ENCODE measurements around the gene R3HDM4.
"Not testable (repeated sequence)": the region's sequence is repeated elsewhere in the genome, so short reads cannot be mapped to it uniquely, and the experiment has no call there.

Gene R3HDM4

DNA sequence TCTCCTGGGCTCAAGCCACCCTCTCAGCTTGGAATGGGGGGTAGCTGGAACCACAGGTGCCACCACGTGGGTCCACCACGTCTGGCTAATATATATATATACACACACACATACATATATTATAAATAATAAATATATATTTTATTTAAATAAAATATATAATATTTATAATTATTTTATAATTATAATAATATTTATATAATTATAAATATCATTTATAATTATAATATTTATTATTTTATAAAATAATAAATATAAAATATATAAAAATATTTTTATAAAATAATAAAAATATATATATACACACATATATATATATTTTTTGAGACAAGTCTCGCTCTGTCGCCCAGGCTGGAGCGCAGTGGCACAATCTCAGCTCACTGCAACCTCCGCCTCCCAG, 58.5 kb downstream of the R3HDM4 start:
- no peak for DNase-seq (ENCODE audit: low read depth)

DNA sequence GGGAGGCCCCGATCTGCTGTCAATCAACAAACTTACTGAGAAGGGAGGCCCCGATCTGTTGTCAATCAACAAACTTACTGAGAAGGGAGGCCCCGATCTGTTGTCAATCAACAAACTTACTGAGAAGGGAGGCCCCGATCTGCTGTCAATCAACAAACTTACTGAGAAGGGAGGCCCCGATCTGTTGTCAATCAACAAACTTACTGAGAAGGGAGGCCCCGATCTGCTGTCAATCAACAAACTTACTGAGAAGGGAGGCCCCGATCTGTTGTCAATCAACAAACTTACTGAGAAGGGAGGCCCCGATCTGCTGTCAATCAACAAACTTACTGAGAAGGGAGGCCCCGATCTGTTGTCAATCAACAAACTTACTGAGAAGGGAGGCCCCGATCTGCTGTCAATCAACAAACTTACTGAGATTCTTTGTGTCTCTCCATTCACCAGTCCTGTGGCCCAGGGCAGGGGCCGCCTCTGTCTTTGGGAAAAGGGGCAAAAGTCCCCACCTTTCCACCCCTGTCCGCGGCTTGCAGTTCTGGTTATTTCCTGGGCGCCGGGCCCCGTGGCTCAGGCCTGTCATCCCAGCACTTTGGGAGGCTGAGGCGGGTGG, 59.3 kb downstream of the R3HDM4 start:
- DNase-seq (ENCODE audit: low read depth), result not testable (repeated sequence)

DNA sequence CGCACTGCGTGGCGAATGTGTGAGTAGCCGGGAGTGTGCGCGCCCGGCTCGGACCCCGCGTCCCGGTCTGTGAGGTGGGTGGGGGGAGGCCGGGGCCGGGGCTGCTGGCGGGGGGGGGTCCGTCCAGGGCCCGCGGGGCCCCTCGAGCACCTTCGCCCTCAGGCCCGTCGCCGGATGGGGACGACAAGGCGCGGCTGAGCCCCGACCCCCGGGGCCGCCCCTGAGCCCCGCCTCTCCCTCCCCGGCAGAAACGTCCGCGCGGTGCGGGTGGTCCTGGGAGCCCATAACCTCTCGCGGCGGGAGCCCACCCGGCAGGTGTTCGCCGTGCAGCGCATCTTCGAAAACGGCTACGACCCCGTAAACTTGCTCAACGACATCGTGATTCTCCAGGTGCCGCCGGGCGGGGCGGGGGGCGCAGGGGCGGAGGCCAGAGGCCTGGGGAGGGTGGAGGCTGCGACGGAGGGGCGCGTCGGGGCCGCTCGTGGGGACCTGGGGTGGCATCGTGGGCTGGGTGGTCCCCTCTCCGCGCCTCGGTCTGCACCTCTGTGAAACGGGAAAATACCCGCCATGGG, 59.9 kb downstream of the R3HDM4 start:
- no peak for DNase-seq (ENCODE audit: low read depth)

DNA sequence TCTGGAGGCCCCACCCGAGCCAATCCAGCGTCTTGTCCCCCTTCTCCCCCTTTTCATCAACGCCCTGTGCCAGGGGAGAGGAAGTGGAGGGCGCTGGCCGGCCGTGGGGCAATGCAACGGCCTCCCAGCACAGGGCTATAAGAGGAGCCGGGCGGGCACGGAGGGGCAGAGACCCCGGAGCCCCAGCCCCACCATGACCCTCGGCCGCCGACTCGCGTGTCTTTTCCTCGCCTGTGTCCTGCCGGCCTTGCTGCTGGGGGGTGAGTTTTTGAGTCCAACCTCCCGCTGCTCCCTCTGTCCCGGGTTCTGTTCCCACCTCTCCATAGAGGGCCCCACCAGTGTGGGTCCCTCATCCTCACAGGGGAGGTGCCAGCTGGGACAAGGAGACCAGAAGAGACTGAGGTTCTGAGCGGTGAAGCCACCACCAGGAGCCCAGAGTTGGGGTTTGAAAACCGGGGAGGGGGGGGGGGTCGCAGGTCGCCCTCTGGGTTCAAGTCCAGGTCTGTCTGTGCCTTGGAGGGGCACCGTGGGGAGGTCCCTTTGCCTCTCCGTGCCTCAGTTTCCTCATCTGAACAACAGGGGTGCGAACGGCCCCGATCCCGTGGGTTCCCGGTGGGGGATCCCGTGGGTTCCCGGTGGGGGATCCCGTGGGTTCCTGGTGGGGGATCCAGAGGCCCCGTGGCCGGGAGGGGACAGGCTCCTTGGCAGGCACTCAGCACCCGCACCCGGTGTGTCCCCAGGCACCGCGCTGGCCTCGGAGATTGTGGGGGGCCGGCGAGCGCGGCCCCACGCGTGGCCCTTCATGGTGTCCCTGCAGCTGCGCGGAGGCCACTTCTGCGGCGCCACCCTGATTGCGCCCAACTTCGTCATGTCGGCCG, 60.6 kb downstream of the R3HDM4 start, which contains the start of gene ELANE:
Gene ELANE (plus strand): TSS at position 168 of the 878 bp plus-strand sequence. CDS start 26 bp downstream, at position 194.
- DNase-seq (ENCODE audit: low read depth), result no peak

DNA sequence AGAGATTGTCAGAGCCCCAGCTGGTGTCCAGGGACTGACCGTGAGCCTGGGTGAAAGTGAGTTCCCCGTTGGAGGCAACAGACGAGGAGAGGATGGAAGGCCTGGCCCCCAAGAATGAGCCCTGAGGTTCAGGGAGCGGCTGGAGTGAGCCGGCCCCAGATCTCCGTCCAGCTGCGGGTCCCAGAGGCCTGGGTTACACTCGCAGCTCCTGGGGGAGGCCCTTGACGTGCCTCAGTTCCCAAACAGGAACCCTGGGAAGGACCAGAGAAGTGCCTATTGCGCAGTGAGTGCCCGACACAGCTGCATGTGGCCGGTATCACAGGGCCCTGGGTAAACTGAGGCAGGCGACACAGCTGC, 62.1 kb downstream of the R3HDM4 start:
- DNase-seq (ENCODE audit: low read depth), result no peak

DNA sequence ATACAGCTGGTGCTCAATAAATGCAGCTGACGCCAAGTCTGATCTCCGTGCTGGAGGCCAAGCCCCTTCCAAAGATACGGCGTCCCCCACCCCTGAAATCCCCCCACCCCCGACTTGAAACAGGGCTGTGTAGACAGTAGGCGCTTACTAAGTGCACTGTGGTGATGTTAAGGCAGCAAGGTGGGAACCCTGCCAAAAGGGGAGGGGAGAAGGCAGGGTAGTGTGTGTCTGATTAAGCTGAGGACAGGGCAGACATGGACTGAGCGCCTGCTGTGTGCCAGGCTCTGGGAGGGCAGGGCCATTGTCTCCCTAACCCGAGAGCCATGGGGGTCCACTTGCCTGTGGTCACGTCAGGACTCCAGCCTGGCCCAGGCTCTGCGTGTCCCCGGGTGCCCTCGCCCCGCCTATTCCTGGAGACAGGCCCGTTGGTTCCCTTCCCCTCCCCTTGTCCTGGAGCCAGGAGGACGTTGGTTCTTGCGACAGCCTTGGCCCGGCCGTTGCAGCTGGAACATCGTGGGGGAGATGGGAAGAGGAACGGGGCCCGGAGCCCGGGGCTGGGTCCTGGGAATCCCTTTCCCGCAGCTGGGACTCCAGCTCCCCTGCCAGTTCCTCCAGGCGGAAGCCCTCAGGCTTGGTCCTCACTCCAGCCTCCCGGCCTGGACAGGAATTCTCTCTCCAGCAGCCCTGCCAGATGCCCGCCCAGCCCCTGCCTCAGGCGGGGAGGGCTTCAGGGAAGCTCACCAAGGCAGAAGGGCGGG, 62.6 kb downstream of the R3HDM4 start:
- no peak for DNase-seq (ENCODE audit: low read depth)

DNA sequence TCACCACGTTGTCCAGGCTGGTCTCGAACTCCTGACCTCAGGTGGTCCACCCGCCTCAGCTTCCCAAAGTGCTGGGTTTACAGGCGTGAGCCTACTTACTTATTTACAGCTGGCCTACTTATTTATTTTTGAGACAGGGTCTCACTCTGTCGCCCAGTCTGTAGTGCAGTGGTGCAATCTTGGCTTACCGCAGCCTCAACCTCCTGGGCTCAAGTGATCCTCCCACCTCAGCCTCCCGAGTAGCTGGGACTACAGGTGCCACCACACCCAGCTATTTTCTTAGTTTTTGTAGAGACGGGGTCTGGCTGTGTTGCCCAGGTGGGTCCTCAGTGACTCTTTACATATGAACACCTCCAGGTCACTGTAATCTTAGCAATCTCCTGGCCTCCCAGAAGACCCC, 63.8 kb downstream of the R3HDM4 start:
- DNase-seq (ENCODE audit: low read depth), result not testable (repeated sequence)

DNA sequence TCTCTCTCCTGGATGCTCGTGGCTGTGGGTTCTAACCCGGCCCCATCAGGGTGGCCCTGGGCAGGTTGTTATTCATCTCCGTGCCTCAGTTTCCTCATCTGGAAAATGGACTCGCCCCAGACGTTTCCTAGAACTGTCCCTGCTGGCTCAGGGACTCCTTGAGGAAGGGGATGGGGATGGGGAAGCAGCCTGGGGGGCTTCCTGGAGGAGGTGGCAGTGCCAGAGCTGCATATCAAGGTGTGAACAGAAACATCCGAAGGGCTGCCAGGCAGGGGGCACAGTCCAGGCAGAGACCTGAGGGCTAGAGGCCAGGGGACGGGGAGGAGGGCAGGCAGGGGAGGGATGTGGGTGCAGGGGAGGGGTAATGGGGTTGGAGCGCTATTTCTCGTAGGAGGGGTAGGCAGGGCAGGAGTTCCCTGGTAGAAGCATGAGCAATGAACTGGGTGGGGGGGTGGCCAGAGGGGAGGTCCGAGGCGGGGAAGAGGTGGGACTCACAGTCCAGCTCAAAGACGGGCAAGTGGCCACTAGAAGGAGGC, 64.6 kb downstream of the R3HDM4 start:
- no peak for DNase-seq (ENCODE audit: low read depth)

Measured in stimulated activated CD8-positive, alpha-beta memory T cell treated with anti-CD3 and anti-CD28 coated beads, Interleukin-12 subunit alpha, Interleukin-12 subunit beta, amount 100 ng/mL, for 1 hour (primary cell).